D721Med (cell line): ENCODE results near the gene NKAIN2.

ENCODE experiments used
- DNase-seq: peaks from one replicate; pipeline ENCODE4 v3.0.0; 2011; ENCODE audit warnings: low spot score; ENCODE audit not compliant: insufficient read length
- FAIRE-seq: peaks from 2 replicates; lab custom pipeline; 2011; peaks lifted over from hg19 to GRCh38; lab: Jason Lieb, UNC
- TF ChIP-seq, protein P1 (sequence below): IDR thresholded peaks from 2 replicates; pipeline ENCODE4 v1.5.1; 2012; ENCODE audit warnings: mild to moderate bottlenecking, control low read depth; ENCODE audit not compliant: insufficient read depth; ENCODE audit errors: missing control alignments

The NKAIN2 gene

DNA sequence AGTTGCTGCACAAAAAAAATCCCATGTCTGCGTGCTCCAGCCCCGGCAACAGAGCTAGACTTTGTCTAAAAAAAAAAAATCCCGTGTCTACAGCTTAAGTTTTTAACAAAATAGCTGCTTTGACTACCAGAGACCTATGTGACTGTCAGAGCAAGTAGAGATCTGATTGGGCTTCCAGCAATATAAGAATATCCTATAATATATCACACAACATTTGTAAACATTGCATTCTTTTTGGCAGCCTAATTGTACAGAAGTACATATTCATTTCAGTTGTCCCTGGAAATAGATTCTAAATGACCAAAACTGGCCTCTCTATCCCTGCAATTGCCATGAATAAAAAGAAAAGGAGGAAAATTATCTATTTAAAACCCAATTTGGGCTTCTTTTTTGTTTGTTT lies 1019.1 kb downstream of the NKAIN2 start:
- TF ChIP-seq, protein P1, sequence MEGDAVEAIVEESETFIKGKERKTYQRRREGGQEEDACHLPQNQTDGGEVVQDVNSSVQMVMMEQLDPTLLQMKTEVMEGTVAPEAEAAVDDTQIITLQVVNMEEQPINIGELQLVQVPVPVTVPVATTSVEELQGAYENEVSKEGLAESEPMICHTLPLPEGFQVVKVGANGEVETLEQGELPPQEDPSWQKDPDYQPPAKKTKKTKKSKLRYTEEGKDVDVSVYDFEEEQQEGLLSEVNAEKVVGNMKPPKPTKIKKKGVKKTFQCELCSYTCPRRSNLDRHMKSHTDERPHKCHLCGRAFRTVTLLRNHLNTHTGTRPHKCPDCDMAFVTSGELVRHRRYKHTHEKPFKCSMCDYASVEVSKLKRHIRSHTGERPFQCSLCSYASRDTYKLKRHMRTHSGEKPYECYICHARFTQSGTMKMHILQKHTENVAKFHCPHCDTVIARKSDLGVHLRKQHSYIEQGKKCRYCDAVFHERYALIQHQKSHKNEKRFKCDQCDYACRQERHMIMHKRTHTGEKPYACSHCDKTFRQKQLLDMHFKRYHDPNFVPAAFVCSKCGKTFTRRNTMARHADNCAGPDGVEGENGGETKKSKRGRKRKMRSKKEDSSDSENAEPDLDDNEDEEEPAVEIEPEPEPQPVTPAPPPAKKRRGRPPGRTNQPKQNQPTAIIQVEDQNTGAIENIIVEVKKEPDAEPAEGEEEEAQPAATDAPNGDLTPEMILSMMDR: no peak
- no peak for FAIRE-seq
- DNase-seq: no peak

DNA sequence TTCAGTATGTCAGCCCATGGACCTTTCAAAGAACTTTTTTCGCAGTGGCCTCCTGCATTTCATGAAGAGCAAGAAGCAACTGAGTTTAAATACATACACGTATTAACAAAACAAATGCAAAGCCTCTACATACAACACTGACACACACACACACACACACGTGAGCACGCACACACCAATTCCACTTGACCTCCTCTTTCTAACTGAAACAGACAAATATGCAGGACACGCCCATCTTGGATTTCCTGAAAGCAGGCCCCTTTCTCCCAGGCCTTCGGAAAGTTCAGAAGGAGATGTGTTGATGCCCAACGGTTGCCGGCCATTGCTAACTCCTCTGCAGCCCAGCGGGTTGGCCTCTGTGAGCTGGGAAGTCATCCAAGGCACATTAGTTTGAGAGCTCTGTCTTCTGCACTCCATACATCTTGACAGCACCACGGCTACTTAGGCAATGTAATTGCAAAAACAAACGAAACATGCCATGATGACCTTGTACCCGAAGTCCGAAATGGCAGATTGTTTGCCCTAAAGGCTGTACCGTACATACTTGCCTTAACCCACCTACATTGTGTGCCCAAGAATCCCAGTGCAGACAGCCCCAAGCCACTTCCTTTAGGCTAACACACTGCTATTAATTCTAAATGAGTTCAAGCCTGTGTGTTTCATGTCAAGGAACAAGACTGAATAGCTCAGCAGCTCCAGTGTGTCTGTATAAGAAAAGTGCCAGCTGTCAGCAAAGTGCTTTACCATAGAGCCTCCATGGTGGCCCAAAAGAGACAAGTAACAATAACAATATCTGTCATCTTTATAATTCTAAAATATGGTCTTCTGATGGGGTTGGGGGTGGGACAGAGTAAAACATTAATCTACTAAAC lies 1019.8 kb downstream of the NKAIN2 start:
- TF ChIP-seq, protein P1: no peak
- DNase-seq (no peak), FAIRE-seq (no peak)

DNA sequence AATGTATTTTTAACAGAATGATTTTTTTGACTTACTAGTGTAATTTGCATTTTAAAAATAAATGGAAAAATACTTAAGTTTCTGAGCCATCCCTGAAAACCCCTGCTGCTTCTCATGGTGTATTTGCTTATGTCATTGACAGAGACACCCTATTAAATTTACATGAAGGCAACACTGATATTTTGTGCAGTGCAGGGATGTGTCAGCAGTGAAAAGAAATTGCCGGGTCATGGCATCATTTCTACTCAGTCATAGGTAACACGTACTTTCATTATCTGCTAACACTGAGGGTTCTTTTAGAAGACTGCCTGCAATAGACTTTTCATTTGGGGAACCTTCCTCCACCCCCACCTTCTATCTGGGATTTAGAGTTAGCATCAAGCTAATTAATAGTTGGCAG lies 1021.9 kb downstream of the NKAIN2 start:
- TF ChIP-seq, protein P1: no peak
- FAIRE-seq: no peak
- DNase-seq: no peak

DNA sequence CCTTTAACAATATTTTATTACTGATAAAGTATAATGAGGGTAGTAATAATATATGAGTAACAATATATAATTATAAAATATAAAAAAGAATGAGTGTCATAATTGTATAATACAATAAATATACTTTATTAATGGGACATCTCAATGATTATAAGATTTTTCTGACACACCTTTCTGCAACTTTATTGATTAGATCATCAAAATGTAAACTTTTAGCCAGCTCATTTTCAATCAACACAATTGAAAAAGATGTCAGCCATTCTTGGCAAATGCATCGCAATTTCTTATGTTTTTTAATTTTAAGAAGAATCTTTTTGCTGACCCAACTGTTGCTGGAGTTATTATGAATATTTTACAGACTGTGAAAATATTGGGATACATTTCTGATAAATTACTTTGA lies 1026.2 kb downstream of the NKAIN2 start:
- no peak for DNase-seq
- no peak for FAIRE-seq
- TF ChIP-seq, protein P1: no peak

DNA sequence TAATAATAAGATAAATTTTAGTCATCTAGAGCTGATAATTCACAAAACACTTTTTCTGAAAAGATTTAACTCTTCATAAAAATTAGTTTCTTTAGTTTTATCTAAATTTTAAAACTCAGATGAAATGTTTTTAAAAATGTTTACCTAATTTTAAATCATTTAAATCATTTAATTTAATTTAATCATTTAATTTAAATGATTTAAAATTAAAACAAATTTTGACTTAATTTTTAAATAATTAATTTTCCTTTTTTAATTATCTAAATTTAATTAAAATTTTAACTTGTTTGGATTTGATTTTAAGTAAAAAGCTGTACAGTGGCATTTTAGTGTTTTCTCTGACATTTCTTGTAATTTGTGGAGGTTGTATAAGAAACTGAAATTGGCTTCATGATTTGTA lies 1026.8 kb downstream of the NKAIN2 start:
- TF ChIP-seq, protein P1: no peak
- FAIRE-seq (no peak), DNase-seq (no peak)

DNA sequence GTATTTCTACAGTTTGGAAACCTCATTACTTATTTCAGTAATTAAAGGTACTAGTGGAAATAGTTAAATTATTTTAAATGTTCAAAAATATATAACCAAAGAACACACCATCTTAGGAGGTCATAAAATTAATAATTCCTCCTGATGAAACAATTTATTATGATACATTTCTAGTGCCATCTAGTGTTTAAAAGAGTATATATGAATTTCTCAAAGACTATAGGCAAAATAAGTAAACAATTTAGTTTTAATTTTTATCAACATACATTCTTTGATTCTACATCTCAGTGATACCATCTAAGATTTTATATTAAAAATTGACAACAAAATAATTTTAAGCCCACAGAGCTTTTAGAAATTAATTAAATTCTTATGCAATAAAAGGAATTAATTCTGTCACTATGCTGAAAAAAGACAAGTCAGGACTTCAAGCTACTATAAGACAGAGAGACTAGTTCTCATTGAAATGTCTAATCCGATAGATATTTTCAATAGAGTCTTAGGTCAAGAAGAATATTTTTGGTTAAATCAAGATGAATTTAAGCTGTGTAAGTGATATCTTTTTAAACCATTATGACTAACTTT lies 1050.8 kb downstream of the NKAIN2 start:
- FAIRE-seq (no peak), DNase-seq (no peak)
- TF ChIP-seq, protein P1: peak; percentile 37

DNA sequence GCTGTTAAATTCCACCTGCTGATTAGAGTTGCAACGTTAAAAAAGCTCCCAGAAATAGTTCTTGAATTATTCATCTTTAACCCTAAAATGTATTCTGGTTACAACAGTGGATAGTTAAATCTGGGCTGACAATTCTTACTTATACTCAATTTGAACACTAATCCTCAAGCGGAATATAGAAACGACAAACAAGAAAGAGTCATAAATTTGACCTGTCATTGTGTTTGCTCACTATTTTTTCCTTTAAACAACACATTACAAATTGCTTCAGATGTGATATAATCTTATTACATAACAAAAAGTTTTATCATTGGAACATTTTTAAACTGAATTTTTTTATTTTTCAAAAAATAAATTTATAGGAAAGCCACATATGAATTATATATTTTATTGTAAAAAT lies 1054.1 kb downstream of the NKAIN2 start:
- TF ChIP-seq, protein P1: no peak
- FAIRE-seq: no peak
- DNase-seq: no peak
